A673 (cell line): Measurements from ENCODE around the gene C10orf143. TPM values are rescaled to one million over a fixed set of nuclear protein-coding genes. Genes with fewer than 3 reads are reported as not detected.

Experiments
- BruUV-seq: library from RNA; stranded (reverse); fragments of 400-500 nt; replicated peaks from 2 replicates; lab custom pipeline; 2021; lab: Mats Ljungman, UMichigan
- CTCF ChIA-PET: fragments of 300-600 bp; sonication (Branson Sonifier 250); formaldehyde crosslinking; loops from one replicate; lab custom pipeline; 2022; ENCODE audit warnings: antibody characterized with exemption; lab: Charles Lee
- POLR2A ChIA-PET: fragments of 300-600 bp; sonication (Branson Sonifier 250); formaldehyde crosslinking; loops from one replicate; lab custom pipeline; 2022; ENCODE audit warnings: antibody characterized with exemption; ENCODE audit not compliant: low non-redundant PET; lab: Charles Lee
- DNase-seq: peaks from one replicate; pipeline ENCODE4 v3.0.0-alpha.2; 2015; ENCODE audit warnings: low spot score
- H3K27ac ChIP-seq: fragments of 200-600 bp; sonication (generic); 2 replicates; pipeline ENCODE4 v1.5.1; 2016; ENCODE audit warnings: mixed run types, low read depth, mild to moderate bottlenecking, mixed read lengths, antibody characterized with exemption, low read length; ENCODE audit not compliant: poor library complexity, severe bottlenecking
- H3K27me3 ChIP-seq: fragments of 200-600 bp; sonication (generic); replicated peaks from 2 replicates; pipeline ENCODE4 v1.6.1; 2017; ENCODE audit warnings: mixed run types, low read depth, mild to moderate bottlenecking, mixed read lengths, antibody characterized with exemption, low read length; ENCODE audit not compliant: insufficient read depth, poor library complexity
- H3K36me3 ChIP-seq: fragments of 200-600 bp; sonication (generic); 2 replicates; pipeline ENCODE4 v1.6.1; 2016; ENCODE audit warnings: mixed run types, mild to moderate bottlenecking, mixed read lengths, antibody characterized with exemption, low read length; ENCODE audit not compliant: insufficient read depth, poor library complexity, severe bottlenecking
- H3K4me1 ChIP-seq: fragments of 200-600 bp; sonication (generic); 2 replicates; pipeline ENCODE4 v1.6.1; 2017; ENCODE audit warnings: mixed run types, mild to moderate bottlenecking, mixed read lengths, antibody characterized with exemption, low read length; ENCODE audit not compliant: insufficient read depth, poor library complexity, severe bottlenecking
- H3K4me3 ChIP-seq: fragments of 200-600 bp; sonication (generic); 2 replicates; pipeline ENCODE4 v1.5.1; 2016; ENCODE audit warnings: low read depth, mixed run types, mild to moderate bottlenecking, mixed read lengths, low read length; ENCODE audit not compliant: poor library complexity, severe bottlenecking
- H3K9me3 ChIP-seq: fragments of 200-600 bp; sonication (generic); 2 replicates; pipeline ENCODE4 v1.6.1; 2016; ENCODE audit warnings: mixed run types, low read depth, mild to moderate bottlenecking, mixed read lengths, antibody characterized with exemption, low read length; ENCODE audit not compliant: poor library complexity, severe bottlenecking
- CTCF ChIP-seq: fragments of 300-800, 200-600 bp; sonication (generic); conservative IDR thresholded peaks from 2 replicates; pipeline ENCODE4 v1.5.1; 2017; ENCODE audit warnings: low read depth, mild to moderate bottlenecking, antibody characterized with exemption, low read length, moderate library complexity, mixed read lengths
- EZH2 ChIP-seq: fragments of 200-600 bp; sonication (generic); IDR thresholded peaks from 2 replicates; pipeline ENCODE4 v1.6.1; 2017; ENCODE audit warnings: borderline replicate concordance, low read depth, mild to moderate bottlenecking, mixed read lengths, antibody characterized with exemption, low read length; ENCODE audit not compliant: poor library complexity, severe bottlenecking
- intact Hi-C: fragments of 100-400 bp; cut with micrococcal nuclease; formaldehyde crosslinking; loops from one replicate; pipeline ENCODE4 v1.10.0; 2022; ENCODE audit not compliant: unreplicated experiment
- total RNA-seq: library from RNA; stranded (reverse); gene quantifications from 2 replicates; pipeline ENCODE4 v1.2.3, GENCODE V29; 2021

Gene C10orf143
- total RNA-seq, 1 experiment from 2014 or later: 1.8 TPM

- H3K4me3 ChIP-seq: no peak overlapping the region
- CTCF ChIA-PET: no interaction called here
- no peaks in the 10 kb centered on the region for H3K4me1 ChIP-seq
- H3K9me3 ChIP-seq: no peaks in the 10 kb centered on the region
- no TSS peak for BruUV-seq
- H3K36me3 ChIP-seq: no peaks in the 10 kb centered on the region
- intact Hi-C loops: no loop called here
- no peak overlapping the region for H3K27ac ChIP-seq
- POLR2A ChIA-PET: no interaction called here
- no peak for DNase-seq
- H3K27me3 ChIP-seq: peaks cover 3% of the 10 kb centered on the region
- TF ChIP-seq CTCF (no peak), EZH2 (no peak)
These were observed 30.2 kb downstream of the C10orf143 start for GRCh38 chr10:130080461-130080814.

GRCh38 chr10:130079614-130080460 lies 30.8 kb downstream of the C10orf143 start:
- no TSS peak for BruUV-seq

GRCh38 chr10:130078120-130078519 lies 32.5 kb downstream of the C10orf143 start:
- no peak for TF ChIP-seq EZH2
- TF ChIP-seq CTCF: no peak
- BruUV-seq: no TSS peak
- no peak overlapping the region for H3K27ac ChIP-seq
- H3K36me3 ChIP-seq: no peaks in the 10 kb centered on the region
- CTCF ChIA-PET: no interaction called here
- POLR2A ChIA-PET: no interaction called here
- no peaks in the 10 kb centered on the region for H3K9me3 ChIP-seq
- intact Hi-C loops: no loop called here
- DNase-seq: no peak
- H3K4me3 ChIP-seq: no peak overlapping the region
- no peaks in the 10 kb centered on the region for H3K4me1 ChIP-seq
- H3K27me3 ChIP-seq: no peaks in the 10 kb centered on the region

More at GRCh38 chr10:130079614-130080460, 30.8 kb downstream of the C10orf143 start:
- Histone ChIP-seq H3K4me1 (no peaks in the 10 kb centered on the region), H3K36me3 (no peaks in the 10 kb centered on the region), H3K27ac (no peak overlapping the region), H3K27me3 (peaks cover 3% of the 10 kb centered on the region), H3K4me3 (no peak overlapping the region), H3K9me3 (no peaks in the 10 kb centered on the region)
- CTCF ChIA-PET: no interaction called here
- DNase-seq: no peak
- intact Hi-C loops: no loop called here
- POLR2A ChIA-PET: no interaction called here
- no peak for TF ChIP-seq CTCF
- TF ChIP-seq EZH2: no peak
